ENCODE results near the gene TRPM3.

TRPM3 gene

GRCh38 chr9:70514273-70514672 lies 607.1 kb downstream of the TRPM3 start:
- no peaks in the 10 kb centered on the region for H3K4me1 ChIP-seq (ENCODE audit: low read depth, poor library complexity, severe bottlenecking)
- no peak overlapping the region for H2AFZ ChIP-seq (ENCODE audit: low read depth)
- H3K27ac ChIP-seq = no peak overlapping the region
- H3K9ac ChIP-seq = no peak overlapping the region
- TF ChIP-seq CTCF (conservative IDR thresholded peaks at IDR 0.05; ENCODE audit: low read depth, low read length) = no peak
- H4K20me1 ChIP-seq (ENCODE audit: insufficient read depth) = no peaks in the 10 kb centered on the region
- H3K79me2 ChIP-seq (ENCODE audit: insufficient read depth, low read depth) = no peaks in the 10 kb centered on the region
- H3K4me2 ChIP-seq = no peak overlapping the region
- no peaks in the 10 kb centered on the region for H3K27me3 ChIP-seq (ENCODE audit: insufficient read depth, low read depth)
- no peaks in the 10 kb centered on the region for H3K36me3 ChIP-seq (ENCODE audit: insufficient read depth)
- no peak overlapping the region for H3K4me3 ChIP-seq (IDR thresholded peaks at IDR 0.05; ENCODE audit: insufficient read depth, low read depth, low read length)

- Histone ChIP-seq H4K20me1 (ENCODE audit: insufficient read depth) (no peaks in the 10 kb centered on the region), H3K36me3 (ENCODE audit: insufficient read depth) (no peaks in the 10 kb centered on the region), H3K9ac (no peak overlapping the region), H3K79me2 (ENCODE audit: insufficient read depth, low read depth) (no peaks in the 10 kb centered on the region), H3K4me1 (ENCODE audit: low read depth, poor library complexity, severe bottlenecking) (no peaks in the 10 kb centered on the region), H3K4me2 (no peak overlapping the region), H2AFZ (ENCODE audit: low read depth) (no peak overlapping the region), H3K27me3 (ENCODE audit: insufficient read depth, low read depth) (no peaks in the 10 kb centered on the region), H3K27ac (no peak overlapping the region), H3K4me3 (IDR thresholded peaks at IDR 0.05; ENCODE audit: insufficient read depth, low read depth, low read length) (no peak overlapping the region)
- TF ChIP-seq CTCF (conservative IDR thresholded peaks at IDR 0.05; ENCODE audit: low read depth, low read length) = no peak
Measured at GRCh38 chr9:70511858-70512257, 609.6 kb downstream of the TRPM3 start.

GRCh38 chr9:70510157-70510770 lies 611.2 kb downstream of the TRPM3 start:
- Histone ChIP-seq H3K27me3 (ENCODE audit: insufficient read depth, low read depth) (no peaks in the 10 kb centered on the region), H3K36me3 (ENCODE audit: insufficient read depth) (no peaks in the 10 kb centered on the region), H3K4me3 (IDR thresholded peaks at IDR 0.05; ENCODE audit: insufficient read depth, low read depth, low read length) (no peak overlapping the region), H3K9ac (no peak overlapping the region), H3K4me2 (no peak overlapping the region), H3K27ac (no peak overlapping the region), H2AFZ (ENCODE audit: low read depth) (no peak overlapping the region), H3K79me2 (ENCODE audit: insufficient read depth, low read depth) (no peaks in the 10 kb centered on the region), H3K4me1 (ENCODE audit: low read depth, poor library complexity, severe bottlenecking) (no peaks in the 10 kb centered on the region), H4K20me1 (ENCODE audit: insufficient read depth) (no peaks in the 10 kb centered on the region)
- TF ChIP-seq CTCF (conservative IDR thresholded peaks at IDR 0.05; ENCODE audit: low read depth, low read length) = peak; percentile 46

- H4K20me1 ChIP-seq (ENCODE audit: insufficient read depth) = no peaks in the 10 kb centered on the region
- no peak overlapping the region for H3K4me3 ChIP-seq (IDR thresholded peaks at IDR 0.05; ENCODE audit: insufficient read depth, low read depth, low read length)
- TF ChIP-seq CTCF (conservative IDR thresholded peaks at IDR 0.05; ENCODE audit: low read depth, low read length) = no peak
- no peak overlapping the region for H3K4me2 ChIP-seq
- no peaks in the 10 kb centered on the region for H3K36me3 ChIP-seq (ENCODE audit: insufficient read depth)
- H3K9ac ChIP-seq = no peak overlapping the region
- H3K79me2 ChIP-seq (ENCODE audit: insufficient read depth, low read depth) = no peaks in the 10 kb centered on the region
- no peaks in the 10 kb centered on the region for H3K4me1 ChIP-seq (ENCODE audit: low read depth, poor library complexity, severe bottlenecking)
- no peak overlapping the region for H3K27ac ChIP-seq
- no peaks in the 10 kb centered on the region for H3K27me3 ChIP-seq (ENCODE audit: insufficient read depth, low read depth)
- no peak overlapping the region for H2AFZ ChIP-seq (ENCODE audit: low read depth)
Measured at GRCh38 chr9:70506159-70506558, 615.3 kb downstream of the TRPM3 start.

Data from KMS-11 (cell line).